Measurements from ENCODE around the gene WNK2. TPM values are rescaled to one million over a fixed set of nuclear protein-coding genes. Genes with fewer than 3 reads are reported as not detected.

The WNK2 gene
- total RNA-seq, 1 donor from 2014 or later, result 336 TPM

- DNase-seq, result no peak
- Mint-ChIP-seq H3K4me1 (ENCODE audit: low read depth, unreplicated experiment) (peaks cover 42% of the 10 kb centered on the region), H3K36me3 (ENCODE audit: unreplicated experiment) (no peaks in the 10 kb centered on the region), H3K27ac (ENCODE audit: unreplicated experiment) (peak overlapping the region; percentile 39), H3K27me3 (ENCODE audit: unreplicated experiment) (peaks cover 6% of the 10 kb centered on the region), H3K4me3 (ENCODE audit: unreplicated experiment) (peak overlapping the region; percentile 38), H3K9me3 (ENCODE audit: unreplicated experiment) (peaks cover 19% of the 10 kb centered on the region)
- TF ChIP-seq, protein P1, sequence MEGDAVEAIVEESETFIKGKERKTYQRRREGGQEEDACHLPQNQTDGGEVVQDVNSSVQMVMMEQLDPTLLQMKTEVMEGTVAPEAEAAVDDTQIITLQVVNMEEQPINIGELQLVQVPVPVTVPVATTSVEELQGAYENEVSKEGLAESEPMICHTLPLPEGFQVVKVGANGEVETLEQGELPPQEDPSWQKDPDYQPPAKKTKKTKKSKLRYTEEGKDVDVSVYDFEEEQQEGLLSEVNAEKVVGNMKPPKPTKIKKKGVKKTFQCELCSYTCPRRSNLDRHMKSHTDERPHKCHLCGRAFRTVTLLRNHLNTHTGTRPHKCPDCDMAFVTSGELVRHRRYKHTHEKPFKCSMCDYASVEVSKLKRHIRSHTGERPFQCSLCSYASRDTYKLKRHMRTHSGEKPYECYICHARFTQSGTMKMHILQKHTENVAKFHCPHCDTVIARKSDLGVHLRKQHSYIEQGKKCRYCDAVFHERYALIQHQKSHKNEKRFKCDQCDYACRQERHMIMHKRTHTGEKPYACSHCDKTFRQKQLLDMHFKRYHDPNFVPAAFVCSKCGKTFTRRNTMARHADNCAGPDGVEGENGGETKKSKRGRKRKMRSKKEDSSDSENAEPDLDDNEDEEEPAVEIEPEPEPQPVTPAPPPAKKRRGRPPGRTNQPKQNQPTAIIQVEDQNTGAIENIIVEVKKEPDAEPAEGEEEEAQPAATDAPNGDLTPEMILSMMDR (IDR thresholded peaks at IDR 0.05; ENCODE audit: partially characterized antibody, unreplicated experiment), result no peak
Observed at GRCh38 chr9:93222890-93223259, 38.9 kb downstream of the WNK2 start.

- Mint-ChIP-seq H3K27me3 (ENCODE audit: unreplicated experiment) (peaks cover 9% of the 10 kb centered on the region), H3K9me3 (ENCODE audit: unreplicated experiment) (peaks cover 21% of the 10 kb centered on the region), H3K27ac (ENCODE audit: unreplicated experiment) (peak overlapping the region; percentile 48), H3K4me3 (ENCODE audit: unreplicated experiment) (peak overlapping the region; percentile 55), H3K4me1 (ENCODE audit: low read depth, unreplicated experiment) (peaks cover 44% of the 10 kb centered on the region), H3K36me3 (ENCODE audit: unreplicated experiment) (no peaks in the 10 kb centered on the region)
- TF ChIP-seq, protein P1 (IDR thresholded peaks at IDR 0.05; ENCODE audit: partially characterized antibody, unreplicated experiment), result no peak
- DNase-seq, result peak; percentile 33
Observed at GRCh38 chr9:93223260-93224180, 39.6 kb downstream of the WNK2 start.

- H3K4me3 Mint-ChIP-seq (ENCODE audit: unreplicated experiment), result no peak overlapping the region
- no peaks in the 10 kb centered on the region for H3K36me3 Mint-ChIP-seq (ENCODE audit: unreplicated experiment)
- peaks cover 18% of the 10 kb centered on the region for H3K9me3 Mint-ChIP-seq (ENCODE audit: unreplicated experiment)
- H3K27ac Mint-ChIP-seq (ENCODE audit: unreplicated experiment), result no peak overlapping the region
- H3K27me3 Mint-ChIP-seq (ENCODE audit: unreplicated experiment), result peaks cover 12% of the 10 kb centered on the region
- H3K4me1 Mint-ChIP-seq (ENCODE audit: low read depth, unreplicated experiment), result peaks cover 49% of the 10 kb centered on the region
- TF ChIP-seq, protein P1 (IDR thresholded peaks at IDR 0.05; ENCODE audit: partially characterized antibody, unreplicated experiment), result no peak
- DNase-seq, result no peak
Observed at GRCh38 chr9:93224591-93224990, 40.7 kb downstream of the WNK2 start.

- Mint-ChIP-seq H3K9me3 (ENCODE audit: unreplicated experiment) (peaks cover 17% of the 10 kb centered on the region), H3K27ac (ENCODE audit: unreplicated experiment) (no peak overlapping the region), H3K4me3 (ENCODE audit: unreplicated experiment) (no peak overlapping the region), H3K4me1 (ENCODE audit: low read depth, unreplicated experiment) (peaks cover 49% of the 10 kb centered on the region), H3K27me3 (ENCODE audit: unreplicated experiment) (peaks cover 14% of the 10 kb centered on the region), H3K36me3 (ENCODE audit: unreplicated experiment) (no peaks in the 10 kb centered on the region)
- DNase-seq, result no peak
- TF ChIP-seq, protein P1 (IDR thresholded peaks at IDR 0.05; ENCODE audit: partially characterized antibody, unreplicated experiment), result no peak
Observed at GRCh38 chr9:93225417-93225816, 41.5 kb downstream of the WNK2 start.

GRCh38 chr9:93225892-93226291 is 42.0 kb downstream of the WNK2 start:
- H3K4me3 Mint-ChIP-seq (ENCODE audit: unreplicated experiment), result no peak overlapping the region
- peaks cover 17% of the 10 kb centered on the region for H3K27me3 Mint-ChIP-seq (ENCODE audit: unreplicated experiment)
- TF ChIP-seq, protein P1 (IDR thresholded peaks at IDR 0.05; ENCODE audit: partially characterized antibody, unreplicated experiment), result no peak
- H3K9me3 Mint-ChIP-seq (ENCODE audit: unreplicated experiment), result peaks cover 19% of the 10 kb centered on the region
- DNase-seq, result peak; percentile 7
- peaks cover 49% of the 10 kb centered on the region for H3K4me1 Mint-ChIP-seq (ENCODE audit: low read depth, unreplicated experiment)
- no peak overlapping the region for H3K27ac Mint-ChIP-seq (ENCODE audit: unreplicated experiment)
- H3K36me3 Mint-ChIP-seq (ENCODE audit: unreplicated experiment), result no peaks in the 10 kb centered on the region
